ENCODE measurements around the gene CNBD2.

GRCh38 chr20:36055145-36055544, 86.8 kb downstream of the CNBD2 start:
- no peak for TF ChIP-seq CTCF (IDR thresholded peaks at IDR 0.05)
- no peak for TF ChIP-seq POLR2A (IDR thresholded peaks at IDR 0.05)
- no peak for TF ChIP-seq POLR2AphosphoS5 (IDR thresholded peaks at IDR 0.05; ENCODE audit: insufficient read depth in 1 of 2, low read depth in 1 of 2)

Data from vagina (tissue), 2 donors.